GF-D8 (cell line): ENCODE data around the gene SCYGR7.
"Not testable (repeated sequence)": the region's sequence is repeated elsewhere in the genome, so short reads cannot be mapped to it uniquely, and the experiment has no call there.

Experiments used
- DNase-seq: peaks from one replicate; lab custom pipeline; 2025; lab: John Stamatoyannopoulos, UW

The SCYGR7 gene, protein sequence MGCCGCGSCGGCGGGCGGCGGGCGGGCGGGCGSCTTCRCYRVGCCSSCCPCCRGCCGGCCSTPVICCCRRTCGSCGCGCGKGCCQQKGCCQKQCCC

DNA sequence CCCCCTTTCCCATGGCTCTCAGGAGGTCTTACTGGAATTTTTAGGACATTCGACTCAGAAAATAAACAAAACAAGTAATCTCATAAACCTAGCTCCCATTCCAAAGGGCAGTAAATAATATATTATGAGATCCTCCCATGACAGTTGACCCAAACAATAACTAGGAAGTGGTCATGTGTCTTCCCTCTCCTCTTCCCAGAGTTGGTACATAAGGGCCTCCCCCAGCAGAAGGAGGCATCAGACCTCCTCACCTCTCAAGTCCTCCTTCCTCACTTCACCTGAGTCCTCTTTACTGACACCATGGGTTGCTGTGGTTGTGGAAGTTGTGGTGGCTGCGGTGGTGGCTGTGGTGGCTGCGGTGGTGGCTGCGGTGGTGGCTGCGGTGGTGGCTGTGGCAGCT is at the start of gene SCYGR7:
Gene SCYGR7, plus strand, starts transcription at position 301 of the 400 bp plus-strand sequence. Its CDS starts 0 bp downstream, at position 301.
- no peak for DNase-seq

DNA sequence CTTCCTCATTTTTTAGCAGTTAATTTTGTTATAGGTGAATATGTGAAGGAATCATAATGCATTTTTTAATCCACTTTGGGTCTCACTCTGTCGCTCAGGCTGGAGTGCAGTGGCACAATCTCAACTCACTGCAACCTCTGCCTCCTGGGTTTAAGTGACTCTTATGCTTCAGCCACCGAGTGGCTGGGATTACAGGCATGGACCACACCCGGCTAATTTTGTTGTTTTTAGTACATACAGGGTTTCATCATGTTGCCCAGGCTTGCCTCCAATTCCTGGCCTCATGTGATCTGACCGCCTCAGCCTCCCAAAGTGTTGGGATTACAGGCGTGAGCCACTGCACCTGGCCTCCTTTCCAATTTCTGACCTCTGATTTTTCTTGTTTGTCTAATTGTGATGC is 43.9 kb upstream of the SCYGR7 start:
- DNase-seq = no peak

DNA sequence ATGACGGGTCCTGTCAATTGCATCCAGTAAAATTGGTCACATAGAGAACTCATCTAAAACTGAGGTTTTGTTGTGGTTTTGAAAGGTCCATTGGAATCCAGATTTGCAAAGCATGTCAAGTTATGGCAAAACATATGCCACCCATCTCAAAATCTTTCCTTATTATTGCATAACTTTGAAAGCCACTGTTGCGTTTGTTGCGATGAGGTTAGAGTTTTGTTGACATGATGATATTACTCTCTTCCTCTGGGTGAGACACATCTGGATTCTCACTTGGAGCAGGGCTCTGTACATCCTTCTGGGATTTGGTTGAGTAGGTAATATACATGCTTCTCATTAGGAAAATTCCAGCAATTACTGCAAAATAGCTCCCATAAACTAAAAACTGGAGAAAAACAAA is 40.9 kb upstream of the SCYGR7 start:
- no peak for DNase-seq

DNA sequence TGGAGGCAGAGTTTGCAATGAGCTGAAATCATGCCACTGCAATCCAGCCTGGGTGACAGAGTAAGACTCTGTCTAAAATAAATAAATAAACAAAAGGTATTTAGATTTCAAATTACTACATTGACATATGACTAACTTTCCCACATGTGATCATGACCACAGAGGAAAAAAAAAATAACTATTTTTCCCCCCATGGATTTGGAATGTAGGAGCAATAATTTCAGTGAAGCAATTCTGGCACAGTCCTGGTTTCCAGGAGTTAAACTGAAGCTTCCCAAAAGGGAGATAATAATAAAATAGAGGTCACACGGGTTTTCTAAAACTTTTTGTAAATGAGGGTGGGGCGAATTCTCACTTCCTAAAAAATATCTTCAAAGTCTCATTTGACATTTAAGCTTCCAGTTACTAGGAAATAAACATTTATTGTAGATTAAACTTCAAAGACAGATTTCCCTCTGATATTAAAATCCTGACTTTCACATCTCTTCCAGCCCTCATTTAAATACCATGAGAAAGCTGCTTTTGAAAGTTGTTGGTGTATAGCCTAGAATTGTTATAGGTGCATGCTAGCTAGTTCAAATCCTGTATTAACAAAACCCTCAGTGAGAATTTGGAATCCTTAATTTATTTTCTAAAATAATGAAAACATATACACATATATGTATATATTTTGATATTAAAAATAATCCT is 31.0 kb upstream of the SCYGR7 start:
- no peak for DNase-seq

DNA sequence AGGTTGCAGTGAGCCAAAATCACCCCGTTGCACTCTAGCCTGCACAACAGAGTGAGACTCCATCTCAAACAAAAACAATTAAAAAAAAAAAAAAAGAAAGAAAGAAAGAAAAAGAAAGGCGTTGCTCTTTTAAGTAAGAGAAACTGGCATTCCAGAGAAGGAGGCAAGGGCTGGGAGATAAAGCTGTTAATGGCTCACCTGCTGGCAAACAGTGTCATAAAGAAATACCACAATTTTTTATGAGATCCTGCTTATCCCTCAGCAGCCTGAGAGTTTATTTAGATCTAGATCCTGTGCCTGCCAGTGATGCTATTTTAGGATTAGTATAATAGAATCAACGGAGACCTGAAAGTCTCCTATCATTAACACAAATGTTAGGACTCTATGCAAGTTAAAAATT is 26.6 kb upstream of the SCYGR7 start:
- no peak for DNase-seq

DNA sequence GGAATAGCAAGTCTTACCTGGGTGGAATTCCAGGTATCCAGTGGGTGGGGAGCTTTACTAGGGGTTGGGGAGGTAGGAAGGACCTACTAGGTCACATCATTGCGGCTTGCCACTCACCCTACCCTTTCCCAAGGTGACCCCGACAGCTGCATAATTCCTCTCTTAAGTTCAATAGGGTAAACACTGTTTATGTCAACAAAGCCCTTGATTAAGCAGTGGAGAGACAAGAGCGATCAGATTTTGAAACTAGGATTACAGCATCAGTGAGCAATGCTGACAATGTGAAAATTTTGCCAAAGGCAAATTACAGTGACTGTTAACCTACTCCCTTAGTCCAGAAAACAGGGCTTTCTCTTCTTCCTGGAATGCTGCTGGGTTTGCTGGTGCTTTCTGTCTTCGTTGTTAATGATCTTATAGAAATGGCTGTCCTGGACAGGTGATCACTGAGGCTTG is 24.8 kb upstream of the SCYGR7 start:
- no peak for DNase-seq

DNA sequence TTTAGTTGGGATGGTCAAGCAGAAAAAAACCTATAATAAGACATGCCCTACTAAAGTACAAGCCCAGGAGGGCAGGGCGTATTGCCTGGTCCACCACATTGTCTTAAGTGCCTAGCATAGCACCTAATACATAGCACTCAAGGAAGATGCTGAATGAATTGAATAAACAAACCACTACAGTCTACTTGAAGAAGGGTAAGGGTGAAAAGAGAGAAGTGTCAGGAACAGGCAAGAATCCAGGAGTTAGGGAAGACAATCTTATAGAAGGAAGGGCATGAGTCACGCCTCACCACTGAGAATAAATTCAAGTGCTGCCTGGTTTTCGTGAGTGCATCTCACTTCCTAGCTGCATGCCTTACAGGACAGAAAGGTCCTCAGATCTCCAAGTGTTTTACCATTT is 24.2 kb upstream of the SCYGR7 start:
- no peak for DNase-seq

DNA sequence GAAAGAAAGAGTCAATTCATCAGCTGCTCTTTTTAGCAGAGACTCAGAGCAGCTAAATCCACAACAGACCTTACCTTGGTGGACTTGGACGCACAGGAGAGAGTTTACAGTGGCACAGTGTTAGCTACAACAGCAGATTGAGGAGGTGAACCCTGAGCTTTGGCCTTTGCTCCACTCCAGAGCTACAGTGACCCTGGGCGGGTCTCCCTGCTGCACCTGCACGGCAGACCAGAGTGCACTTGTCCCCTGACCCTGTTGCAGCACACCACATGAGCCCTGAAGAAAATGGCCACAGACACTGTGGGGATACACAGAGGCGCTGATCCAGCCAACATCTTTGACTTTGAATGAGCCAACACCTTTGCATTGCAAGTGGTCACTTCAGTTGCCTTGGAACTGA is 21.3 kb upstream of the SCYGR7 start:
- DNase-seq = no peak

DNA sequence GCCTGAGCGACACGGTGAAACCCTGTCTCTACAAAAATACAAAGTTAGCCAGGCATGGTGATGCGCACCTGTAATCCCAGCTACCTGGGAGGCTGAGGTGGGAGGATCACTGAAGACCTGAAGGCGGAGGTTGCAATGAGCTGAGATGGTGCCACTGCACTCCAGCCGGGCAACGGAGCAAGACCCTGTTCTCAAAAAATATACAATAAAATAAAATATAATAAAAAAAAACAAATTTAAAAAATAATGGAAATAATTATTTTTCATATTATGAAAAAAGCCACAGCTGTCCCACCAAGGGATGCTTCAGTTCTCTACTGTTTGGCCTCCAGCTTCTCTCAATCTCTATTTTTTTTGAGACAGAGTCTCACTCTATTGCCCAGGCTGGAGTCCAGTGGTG is 20.7 kb upstream of the SCYGR7 start:
- DNase-seq = no peak

DNA sequence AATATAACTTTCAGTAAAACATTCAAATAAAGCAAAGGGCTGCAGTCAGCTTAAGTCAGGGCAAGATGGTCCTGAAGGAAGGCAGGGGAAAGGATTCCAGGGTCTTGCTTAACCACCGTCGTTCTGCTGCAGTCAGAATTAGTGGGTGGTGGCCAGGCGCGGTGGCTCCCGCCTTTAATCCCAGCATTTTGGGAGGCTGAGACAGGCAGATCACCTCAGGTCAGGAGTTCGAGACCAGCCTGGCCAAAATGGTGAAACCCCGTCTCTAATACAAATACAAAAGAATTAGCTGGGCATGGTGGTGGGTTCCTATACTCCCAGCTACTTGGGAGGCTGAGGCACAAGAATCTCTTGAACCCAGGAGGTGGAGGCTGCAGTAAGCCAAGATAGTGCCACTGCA is 17.1 kb upstream of the SCYGR7 start:
- DNase-seq = no peak

DNA sequence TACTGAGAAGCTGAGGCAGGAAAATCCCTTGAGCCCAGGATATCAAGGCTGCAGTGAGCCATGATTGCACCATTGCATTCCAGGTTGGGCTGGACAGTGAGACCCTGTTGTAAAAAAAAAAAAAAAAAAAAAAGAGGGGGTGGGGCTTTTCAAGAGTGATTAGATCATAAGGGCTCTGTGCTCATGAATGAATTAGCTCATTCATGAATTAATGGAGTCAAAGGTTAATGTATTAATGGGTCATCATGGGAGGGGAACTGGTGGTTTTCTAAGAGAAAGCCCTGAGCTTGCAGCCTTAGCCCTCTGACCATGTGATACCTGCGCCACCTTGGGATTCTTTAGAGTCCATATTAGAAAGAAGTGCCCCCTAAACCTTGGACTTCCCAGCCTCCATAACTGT is 14.8 kb upstream of the SCYGR7 start:
- no peak for DNase-seq

DNA sequence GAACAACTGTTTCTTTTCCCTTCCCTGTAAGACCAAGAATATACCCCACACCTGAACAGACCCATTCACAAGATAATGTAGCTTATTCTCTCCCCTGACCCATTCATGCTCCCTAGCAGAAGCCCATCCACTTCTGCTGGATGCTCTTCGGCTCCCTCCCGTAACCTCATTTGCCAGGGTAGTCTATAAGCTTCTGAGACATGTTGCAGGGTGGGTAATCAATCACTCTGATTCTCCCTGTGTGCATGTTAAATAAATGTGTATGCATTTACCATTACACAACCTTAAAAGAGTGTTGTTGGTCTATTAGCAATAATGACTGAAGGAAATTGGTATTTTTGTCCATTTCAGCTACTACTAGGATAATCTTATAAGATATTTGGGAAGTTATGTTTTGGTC is 11.6 kb upstream of the SCYGR7 start:
- no peak for DNase-seq

DNA sequence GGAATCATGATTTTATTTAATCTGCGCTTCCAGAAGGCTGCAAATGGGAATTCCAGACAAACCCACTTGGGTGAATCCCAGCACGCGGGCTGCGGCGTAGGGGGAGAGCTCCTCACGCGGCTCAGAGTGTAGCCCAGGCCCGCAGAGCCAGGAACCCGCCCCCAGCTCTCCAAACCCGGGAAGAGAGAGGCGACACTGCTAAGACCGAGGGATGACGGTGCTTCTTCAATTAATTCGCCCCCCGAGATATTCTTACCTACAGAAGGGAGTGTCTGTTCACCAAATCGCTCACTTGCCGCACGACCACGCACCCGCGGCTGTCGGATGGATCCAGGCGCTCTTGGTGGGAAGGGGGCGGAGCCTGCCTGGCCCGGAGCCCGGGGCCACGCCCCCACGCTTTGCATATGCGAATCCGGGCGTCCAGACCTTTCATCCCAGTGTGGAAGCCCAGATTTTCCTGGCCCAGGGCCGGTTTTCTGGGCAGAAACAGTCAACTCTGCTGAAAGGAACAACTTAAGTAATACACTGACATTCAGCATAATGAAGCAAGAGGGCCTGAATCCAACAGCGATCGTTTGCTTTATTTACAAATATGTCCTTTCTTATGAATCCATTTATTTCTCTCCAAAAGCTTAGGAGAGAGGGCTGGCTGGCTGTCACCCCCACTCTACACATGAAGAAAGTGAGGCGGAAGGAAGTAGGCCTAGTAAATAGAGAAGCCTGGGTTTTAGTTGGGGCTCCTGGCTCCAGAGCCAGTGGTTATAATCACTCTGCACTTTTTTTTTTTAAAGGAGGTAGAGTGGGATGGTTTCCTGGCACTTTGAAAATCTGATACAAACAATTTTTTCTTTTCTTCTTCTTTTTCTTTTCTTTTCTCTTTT is 10.2 kb upstream of the SCYGR7 start, which contains the start of gene SLC19A3:
Gene SLC19A3, minus strand, starts transcription at position 342 of the 881 bp plus-strand sequence. CDS start 15,710 bp downstream, outside the sequence.
- DNase-seq = no peak

DNA sequence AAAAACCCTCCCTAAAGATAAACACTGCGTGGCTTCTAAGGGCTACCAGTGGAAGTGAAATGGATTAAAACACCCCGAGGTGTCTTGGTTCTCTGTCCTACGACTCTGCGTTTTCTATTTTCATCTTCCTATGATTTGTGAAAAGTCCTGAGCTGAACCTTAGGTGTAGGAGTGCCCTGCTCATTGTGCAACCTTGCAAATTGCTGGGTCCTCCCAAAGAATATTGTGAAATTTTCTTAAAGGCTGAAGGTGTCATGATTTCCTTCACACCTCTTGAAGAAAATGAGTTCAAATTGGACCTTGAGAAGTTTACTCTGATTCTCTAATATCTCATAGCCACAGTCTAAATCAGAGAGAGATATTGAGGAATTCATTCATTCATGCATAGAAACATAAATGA is 8.5 kb upstream of the SCYGR7 start:
- DNase-seq = no peak

DNA sequence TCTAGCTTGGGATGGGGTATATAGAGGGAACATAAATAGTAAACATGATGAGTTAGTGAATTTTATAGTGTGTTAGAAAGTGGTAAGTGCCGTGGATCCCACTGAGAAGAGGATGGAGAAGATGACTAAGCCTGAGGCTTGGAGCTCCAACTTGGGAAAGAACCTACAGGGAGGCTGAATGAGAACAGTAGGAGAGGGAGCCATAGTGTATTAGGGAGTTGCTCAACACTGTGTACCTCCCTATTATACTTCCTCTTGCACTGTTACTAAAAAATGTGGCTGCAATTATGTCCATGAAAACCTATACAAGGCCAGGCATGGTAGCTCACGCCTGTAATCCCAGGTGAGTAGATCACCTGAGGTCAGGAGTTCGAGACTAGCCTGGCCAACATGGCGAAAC is 7.5 kb upstream of the SCYGR7 start:
- DNase-seq = no peak

DNA sequence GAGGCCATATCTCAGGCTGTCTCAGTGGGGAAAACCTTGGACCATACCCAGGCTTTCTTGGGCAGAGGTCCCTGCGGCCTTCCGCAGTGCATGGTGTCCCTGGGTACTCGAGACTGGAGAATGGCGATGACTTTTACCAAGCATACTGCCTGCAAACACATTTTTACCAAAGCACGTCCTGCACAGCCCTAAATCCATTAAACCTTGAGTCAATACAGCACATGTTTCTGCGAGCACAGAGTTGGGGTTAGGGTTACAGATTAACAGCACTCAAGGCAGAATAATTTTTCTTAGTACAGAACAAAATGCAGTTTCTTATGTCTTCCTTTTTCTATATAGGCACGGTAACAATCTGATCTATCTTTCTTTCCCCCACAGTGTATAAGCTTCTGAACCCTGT is 5.3 kb upstream of the SCYGR7 start:
- DNase-seq = not testable (repeated sequence)

DNA sequence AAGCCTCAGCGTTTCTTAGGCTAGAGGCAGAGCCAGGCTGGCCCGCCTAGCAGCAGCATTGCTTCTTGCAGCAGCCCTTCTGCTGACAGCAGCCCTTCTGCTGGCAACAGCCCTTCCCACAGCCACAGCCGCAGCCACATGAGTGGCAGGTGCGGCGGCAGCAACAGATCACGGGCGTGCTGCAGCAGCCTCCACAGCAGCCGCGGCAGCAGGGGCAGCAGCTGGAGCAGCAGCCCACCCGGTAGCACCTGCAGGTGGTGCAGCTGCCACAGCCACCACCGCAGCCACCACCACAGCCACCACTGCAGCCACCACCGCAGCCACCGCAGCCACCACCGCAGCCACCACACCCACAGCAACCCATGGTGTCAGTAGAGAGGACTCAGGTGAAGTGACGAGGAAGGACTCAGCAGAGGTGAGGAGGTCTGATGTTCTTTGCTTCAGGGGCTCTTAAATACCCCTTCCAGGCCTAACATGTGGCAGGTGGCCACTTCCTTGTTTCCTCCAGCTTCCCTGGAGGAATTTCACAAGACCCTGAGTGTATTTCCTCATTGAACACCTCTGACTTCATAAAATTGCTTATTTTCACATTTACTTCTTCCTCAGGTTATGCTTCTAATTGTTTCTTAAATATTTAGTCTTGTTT is 3.6 kb upstream of the SCYGR7 start, which contains the start of gene SCYGR6:
Gene SCYGR6, minus strand, starts transcription at position 364 of the 646 bp plus-strand sequence. Its CDS starts 0 bp downstream, at position 364.
- no peak for DNase-seq

DNA sequence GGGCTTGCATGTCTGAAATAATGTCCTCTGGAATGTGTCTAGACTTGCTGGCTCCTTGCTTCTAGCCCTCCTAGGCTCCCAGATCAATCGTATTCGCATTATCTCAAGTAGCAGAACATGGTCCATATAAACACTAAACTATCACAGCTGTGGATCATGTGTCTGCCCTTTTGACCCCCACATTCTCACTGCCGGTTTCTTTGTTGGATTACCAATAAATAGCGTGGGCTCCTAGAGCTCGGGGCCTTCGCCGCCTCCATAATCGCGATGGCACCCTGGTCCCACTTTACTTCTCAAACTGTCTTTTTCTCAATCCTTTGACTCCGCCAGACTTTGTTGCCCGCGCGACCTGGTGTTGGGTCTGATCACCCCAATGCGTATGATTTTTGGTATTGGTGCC is 11.2 kb downstream of the SCYGR7 start:
- DNase-seq = no peak

DNA sequence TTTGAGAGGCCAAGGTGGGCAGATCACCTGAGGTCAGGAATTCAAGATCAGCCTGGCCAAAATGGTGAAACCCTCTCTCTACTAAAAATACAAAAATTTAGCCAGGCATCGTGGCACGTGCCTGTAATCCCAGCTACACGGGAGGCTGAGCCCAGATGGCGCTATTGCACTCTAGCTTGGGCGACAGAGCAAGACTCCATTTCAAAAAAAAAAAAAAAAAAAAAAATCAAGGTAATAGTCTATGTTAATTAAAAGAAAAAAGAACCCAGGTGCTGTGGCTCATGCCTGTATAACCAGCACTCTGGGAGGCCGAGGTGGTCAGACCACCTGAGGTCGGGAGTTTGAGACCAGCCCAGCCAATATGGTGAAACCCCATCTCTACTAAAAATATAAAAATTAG is 12.6 kb downstream of the SCYGR7 start:
- not testable (repeated sequence) for DNase-seq

DNA sequence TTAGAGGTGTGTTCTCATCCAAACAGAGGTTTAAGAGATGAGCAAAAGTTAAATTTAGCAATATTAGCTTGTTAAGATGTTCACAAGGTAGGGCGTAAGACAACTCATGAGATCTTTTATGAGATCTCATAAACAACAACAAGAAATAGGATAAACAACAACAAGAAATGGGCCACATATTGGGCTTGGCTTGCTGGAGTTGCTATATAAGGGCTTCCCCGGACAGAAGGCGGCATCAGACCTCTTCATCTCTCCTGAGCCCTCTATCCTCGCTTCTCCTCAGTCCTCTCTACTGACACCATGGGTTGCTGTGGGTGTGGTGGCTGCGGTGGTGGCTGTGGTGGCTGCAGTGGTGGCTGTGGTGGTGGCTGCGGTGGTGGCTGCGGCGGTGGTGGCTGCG is 17.5 kb downstream of the SCYGR7 start, which contains the start of gene SCYGR8:
Gene SCYGR8, plus strand, starts transcription at position 301 of the 400 bp plus-strand sequence. Its CDS starts 0 bp downstream, at position 301.
- DNase-seq = no peak

DNA sequence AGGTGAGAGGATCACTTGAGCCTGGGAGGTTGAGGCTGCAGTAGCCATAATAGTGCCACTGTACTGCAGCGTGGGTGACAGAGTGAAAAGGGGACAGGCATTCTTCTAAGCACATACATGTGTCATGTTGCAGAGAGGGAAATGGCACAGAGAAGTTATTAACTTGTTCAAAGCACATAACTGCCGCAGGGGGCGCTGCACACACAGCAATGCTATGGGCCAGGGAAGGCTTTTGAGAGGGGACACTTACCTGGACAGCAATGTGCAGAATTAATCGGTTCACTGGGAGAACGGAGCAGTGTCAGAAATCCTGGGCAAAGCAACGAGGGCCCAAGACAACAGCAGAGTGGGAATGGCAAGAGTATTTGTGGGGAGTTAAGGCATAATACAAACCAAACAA is 19.9 kb downstream of the SCYGR7 start:
- no peak for DNase-seq

DNA sequence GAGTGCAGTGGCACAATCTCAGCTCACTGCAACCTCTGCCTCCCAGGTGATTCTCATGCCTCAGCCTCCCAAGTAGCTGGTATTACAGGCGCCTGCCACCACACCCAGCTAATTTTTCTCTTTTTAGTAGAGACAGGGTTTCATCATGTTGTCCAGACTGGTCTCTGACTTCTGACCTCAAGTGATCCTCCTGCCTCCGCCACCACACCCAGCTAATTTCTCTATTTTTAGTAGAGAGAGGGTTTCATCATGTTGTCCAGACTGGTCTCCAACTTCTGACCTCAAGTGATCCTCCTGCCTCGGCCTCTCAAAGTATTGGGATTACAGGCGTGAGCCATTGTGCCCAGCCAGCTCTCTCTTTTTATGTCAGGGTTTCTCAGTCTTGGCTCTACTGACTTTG is 28.1 kb downstream of the SCYGR7 start:
- DNase-seq = not testable (repeated sequence)
